ENCODE measurements around the gene CYP2U1. TPM values are rescaled to one million over a fixed set of nuclear protein-coding genes. Genes with fewer than 3 reads are reported as not detected.

The CYP2U1 gene
- total and polyA plus RNA-seq, 9 of the 15 experiments (the other 6 are each of a cell fraction or from before 2014, with no cell fraction given), result 0.03 to 0.15 (median 0.07) TPM

DNA sequence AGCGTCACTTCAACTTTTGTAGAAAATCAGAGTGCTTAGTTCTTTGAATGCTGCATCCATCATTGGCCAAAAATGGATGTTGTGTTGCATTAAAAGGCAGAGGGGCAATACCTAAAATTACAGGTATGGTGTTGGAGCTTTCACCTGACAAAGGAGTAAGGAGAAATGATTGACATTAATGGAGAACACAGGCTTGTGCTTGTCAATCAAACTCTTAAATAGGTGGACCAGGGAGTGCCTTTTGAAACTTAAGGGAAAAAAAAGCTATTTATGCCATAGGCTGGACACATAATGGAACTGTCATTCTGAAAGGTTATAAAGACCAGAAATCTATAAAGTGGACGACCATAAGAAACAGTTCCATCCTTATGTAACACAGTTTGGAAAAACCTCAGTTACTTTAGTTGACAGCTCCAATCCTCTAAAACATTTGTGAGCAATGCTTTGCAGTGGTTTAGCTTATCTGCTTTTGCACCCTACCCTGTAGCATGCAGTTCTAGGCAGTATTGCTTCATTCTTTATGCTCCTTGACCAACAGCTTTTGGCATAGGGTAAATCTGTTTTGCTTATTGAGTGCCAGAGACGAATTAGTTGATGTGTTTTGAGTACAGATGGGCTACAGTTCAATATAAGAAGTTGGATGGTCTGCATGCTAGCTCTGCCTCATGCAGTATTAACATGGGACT, 60.7 kb downstream of the CYP2U1 start (continued):
- TF ChIP-seq ZNF174 (CRISPR knock-in tag; IDR thresholded peaks at IDR 0.05), result no peak
- TF ChIP-seq TAL1 (IDR thresholded peaks at IDR 0.05), result peak; percentile 63
- no peak for TF ChIP-seq SIX5 (IDR thresholded peaks at IDR 0.05; ENCODE audit: borderline replicate concordance in 1 of 2, insufficient read depth in 1 of 2, low read depth in 1 of 2, low read length in 2 of 2)
- TF ChIP-seq HMG20A (CRISPR knock-in tag; conservative IDR thresholded peaks at IDR 0.05), result no peak
- no peak for TF ChIP-seq POU5F1 (IDR thresholded peaks at IDR 0.05; ENCODE audit: borderline replicate concordance, low read depth, low read length, partially characterized antibody)
- TF ChIP-seq, protein P1, sequence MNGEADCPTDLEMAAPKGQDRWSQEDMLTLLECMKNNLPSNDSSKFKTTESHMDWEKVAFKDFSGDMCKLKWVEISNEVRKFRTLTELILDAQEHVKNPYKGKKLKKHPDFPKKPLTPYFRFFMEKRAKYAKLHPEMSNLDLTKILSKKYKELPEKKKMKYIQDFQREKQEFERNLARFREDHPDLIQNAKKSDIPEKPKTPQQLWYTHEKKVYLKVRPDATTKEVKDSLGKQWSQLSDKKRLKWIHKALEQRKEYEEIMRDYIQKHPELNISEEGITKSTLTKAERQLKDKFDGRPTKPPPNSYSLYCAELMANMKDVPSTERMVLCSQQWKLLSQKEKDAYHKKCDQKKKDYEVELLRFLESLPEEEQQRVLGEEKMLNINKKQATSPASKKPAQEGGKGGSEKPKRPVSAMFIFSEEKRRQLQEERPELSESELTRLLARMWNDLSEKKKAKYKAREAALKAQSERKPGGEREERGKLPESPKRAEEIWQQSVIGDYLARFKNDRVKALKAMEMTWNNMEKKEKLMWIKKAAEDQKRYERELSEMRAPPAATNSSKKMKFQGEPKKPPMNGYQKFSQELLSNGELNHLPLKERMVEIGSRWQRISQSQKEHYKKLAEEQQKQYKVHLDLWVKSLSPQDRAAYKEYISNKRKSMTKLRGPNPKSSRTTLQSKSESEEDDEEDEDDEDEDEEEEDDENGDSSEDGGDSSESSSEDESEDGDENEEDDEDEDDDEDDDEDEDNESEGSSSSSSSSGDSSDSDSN (IDR thresholded peaks at IDR 0.05; ENCODE audit: borderline replicate concordance in 1 of 2, low read depth in 2 of 2, low read length in 2 of 2), result no peak
- TF ChIP-seq JUND (IDR thresholded peaks at IDR 0.05; ENCODE audit: borderline replicate concordance, low read depth, low read length), result 0 out of 2 replicates have a peak, but pooled peaks have one; percentile 7
- TF ChIP-seq JUND (tag; IDR thresholded peaks at IDR 0.05; ENCODE audit: borderline replicate concordance, low read depth, low read length), result no peak
- peak; percentile 91 for TF ChIP-seq CEBPG (CRISPR knock-in tag; IDR thresholded peaks at IDR 0.05)
- peak; percentile 85 to 90 for TF ChIP-seq CEBPG (tag; conservative IDR thresholded peaks at IDR 0.05 in 1 of 2, IDR thresholded peaks at IDR 0.05 in 1 of 2)
- peak in 1 of 2 experiments; percentile 32; a peak in 1 of 4 replicates for TF ChIP-seq TRIM24 (IDR thresholded peaks at IDR 0.05)
- TF ChIP-seq, protein P2, sequence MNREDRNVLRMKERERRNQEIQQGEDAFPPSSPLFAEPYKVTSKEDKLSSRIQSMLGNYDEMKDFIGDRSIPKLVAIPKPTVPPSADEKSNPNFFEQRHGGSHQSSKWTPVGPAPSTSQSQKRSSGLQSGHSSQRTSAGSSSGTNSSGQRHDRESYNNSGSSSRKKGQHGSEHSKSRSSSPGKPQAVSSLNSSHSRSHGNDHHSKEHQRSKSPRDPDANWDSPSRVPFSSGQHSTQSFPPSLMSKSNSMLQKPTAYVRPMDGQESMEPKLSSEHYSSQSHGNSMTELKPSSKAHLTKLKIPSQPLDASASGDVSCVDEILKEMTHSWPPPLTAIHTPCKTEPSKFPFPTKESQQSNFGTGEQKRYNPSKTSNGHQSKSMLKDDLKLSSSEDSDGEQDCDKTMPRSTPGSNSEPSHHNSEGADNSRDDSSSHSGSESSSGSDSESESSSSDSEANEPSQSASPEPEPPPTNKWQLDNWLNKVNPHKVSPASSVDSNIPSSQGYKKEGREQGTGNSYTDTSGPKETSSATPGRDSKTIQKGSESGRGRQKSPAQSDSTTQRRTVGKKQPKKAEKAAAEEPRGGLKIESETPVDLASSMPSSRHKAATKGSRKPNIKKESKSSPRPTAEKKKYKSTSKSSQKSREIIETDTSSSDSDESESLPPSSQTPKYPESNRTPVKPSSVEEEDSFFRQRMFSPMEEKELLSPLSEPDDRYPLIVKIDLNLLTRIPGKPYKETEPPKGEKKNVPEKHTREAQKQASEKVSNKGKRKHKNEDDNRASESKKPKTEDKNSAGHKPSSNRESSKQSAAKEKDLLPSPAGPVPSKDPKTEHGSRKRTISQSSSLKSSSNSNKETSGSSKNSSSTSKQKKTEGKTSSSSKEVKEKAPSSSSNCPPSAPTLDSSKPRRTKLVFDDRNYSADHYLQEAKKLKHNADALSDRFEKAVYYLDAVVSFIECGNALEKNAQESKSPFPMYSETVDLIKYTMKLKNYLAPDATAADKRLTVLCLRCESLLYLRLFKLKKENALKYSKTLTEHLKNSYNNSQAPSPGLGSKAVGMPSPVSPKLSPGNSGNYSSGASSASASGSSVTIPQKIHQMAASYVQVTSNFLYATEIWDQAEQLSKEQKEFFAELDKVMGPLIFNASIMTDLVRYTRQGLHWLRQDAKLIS (CRISPR knock-in tag; IDR thresholded peaks at IDR 0.05), result no peak
- peak; percentile 17; the same call in 1 of the 2 replicates for TF ChIP-seq EP300 (IDR thresholded peaks at IDR 0.05; ENCODE audit: low read length)
- TF ChIP-seq HDAC2 (IDR thresholded peaks at IDR 0.05), result peak; percentile 91
- TF ChIP-seq, protein P3, sequence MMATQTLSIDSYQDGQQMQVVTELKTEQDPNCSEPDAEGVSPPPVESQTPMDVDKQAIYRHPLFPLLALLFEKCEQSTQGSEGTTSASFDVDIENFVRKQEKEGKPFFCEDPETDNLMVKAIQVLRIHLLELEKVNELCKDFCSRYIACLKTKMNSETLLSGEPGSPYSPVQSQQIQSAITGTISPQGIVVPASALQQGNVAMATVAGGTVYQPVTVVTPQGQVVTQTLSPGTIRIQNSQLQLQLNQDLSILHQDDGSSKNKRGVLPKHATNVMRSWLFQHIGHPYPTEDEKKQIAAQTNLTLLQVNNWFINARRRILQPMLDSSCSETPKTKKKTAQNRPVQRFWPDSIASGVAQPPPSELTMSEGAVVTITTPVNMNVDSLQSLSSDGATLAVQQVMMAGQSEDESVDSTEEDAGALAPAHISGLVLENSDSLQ (IDR thresholded peaks at IDR 0.05), result peak; percentile 88
- 0 out of 2 replicates have a peak, but pooled peaks have one; percentile 18 for TF ChIP-seq SMARCE1 (IDR thresholded peaks at IDR 0.05)
- TF ChIP-seq, protein P4, sequence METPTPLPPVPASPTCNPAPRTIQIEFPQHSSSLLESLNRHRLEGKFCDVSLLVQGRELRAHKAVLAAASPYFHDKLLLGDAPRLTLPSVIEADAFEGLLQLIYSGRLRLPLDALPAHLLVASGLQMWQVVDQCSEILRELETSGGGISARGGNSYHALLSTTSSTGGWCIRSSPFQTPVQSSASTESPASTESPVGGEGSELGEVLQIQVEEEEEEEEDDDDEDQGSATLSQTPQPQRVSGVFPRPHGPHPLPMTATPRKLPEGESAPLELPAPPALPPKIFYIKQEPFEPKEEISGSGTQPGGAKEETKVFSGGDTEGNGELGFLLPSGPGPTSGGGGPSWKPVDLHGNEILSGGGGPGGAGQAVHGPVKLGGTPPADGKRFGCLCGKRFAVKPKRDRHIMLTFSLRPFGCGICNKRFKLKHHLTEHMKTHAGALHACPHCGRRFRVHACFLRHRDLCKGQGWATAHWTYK (CRISPR knock-in tag; IDR thresholded peaks at IDR 0.05), result no peak
- TF ChIP-seq TCF3 (CRISPR knock-in tag; IDR thresholded peaks at IDR 0.05), result peak; percentile 84
- no peak for TF ChIP-seq CREBBP (IDR thresholded peaks at IDR 0.05; ENCODE audit: low read depth, low read length)
- peak; percentile 55 for TF ChIP-seq STAT5A (IDR thresholded peaks at IDR 0.05; ENCODE audit: borderline replicate concordance, low read length)
